Stimulated activated CD4-positive, alpha-beta T cell treated with anti-CD3 and anti-CD28 coated beads, Interleukin-4, amount 100 ng/mL, for 4 hours (primary cell): Measurements from ENCODE around the gene NXPH2.

ENCODE experiments used
- DNase-seq, 2 experiments: peaks; one replicate each; pipeline ENCODE4 v3.0.0-alpha.2; 2020

The NXPH2 gene

GRCh38 chr2:138630164-138630563 lies 150.0 kb downstream of the NXPH2 start:
- no peak for DNase-seq

DNA sequence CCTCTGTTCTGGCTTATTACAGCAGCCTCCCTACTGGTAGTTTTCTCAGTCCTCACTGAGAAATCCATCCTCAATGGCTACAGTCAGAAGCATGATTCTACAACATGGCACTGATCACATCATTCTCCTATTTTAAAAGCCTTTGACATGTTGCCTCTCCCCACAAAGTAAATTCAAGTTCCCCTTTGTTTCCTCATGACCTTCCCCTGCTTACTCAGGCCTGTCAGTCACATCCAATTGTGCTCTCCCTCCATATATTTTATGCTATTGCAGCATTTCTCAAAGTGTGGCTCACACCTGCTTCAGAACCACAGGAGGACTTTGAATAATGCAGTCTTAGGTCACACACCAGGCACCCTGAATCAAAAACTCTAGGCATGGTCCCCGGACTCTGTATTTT lies 154.0 kb downstream of the NXPH2 start:
- DNase-seq: no peak

- DNase-seq: no peak
Measured at GRCh38 chr2:138622613-138623012, 157.6 kb downstream of the NXPH2 start.

- DNase-seq: no peak
Measured at GRCh38 chr2:138621139-138621538, 159.1 kb downstream of the NXPH2 start.

DNA sequence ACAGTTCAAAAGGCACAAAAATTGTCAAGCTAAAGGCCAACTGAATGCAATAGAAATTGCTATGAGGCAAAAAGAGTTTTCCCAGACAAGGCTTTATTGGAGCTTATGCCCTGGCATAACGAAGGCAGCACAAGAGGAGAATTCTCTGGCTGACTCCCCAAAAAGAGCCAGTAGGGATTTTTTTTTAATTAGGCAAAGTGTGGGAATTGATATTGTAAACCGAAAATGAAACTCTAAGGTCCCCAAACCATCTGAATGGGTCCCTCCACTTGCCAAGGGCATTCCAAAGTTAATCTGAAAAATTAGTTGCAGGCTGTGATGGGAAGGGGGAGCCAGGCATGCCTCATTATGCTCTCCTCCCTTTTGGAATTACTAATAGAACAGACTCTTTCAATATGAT lies 159.8 kb downstream of the NXPH2 start:
- DNase-seq: no peak
